B cell (primary cell): ENCODE measurements around the gene MLANA. TPM values are rescaled to one million over a fixed set of nuclear protein-coding genes. Genes with fewer than 3 reads are reported as not detected.

Experiments
- ATAC-seq: fragments of 200-7000 bp; cut with Tn5 transposase; one replicate; pipeline ENCODE4 v1.10.0; 2021; ENCODE audit warnings: low read depth, mild to moderate bottlenecking, moderate number of reproducible peaks, moderate library complexity
- CTCF ChIA-PET: fragments of 350-600 bp; sonication (Branson Sonifier 250); formaldehyde crosslinking; loops from one replicate; lab custom pipeline; 2021; ENCODE audit warnings: antibody characterized with exemption, inconsistent platforms; lab: Charles Lee
- POLR2A ChIA-PET: fragments of 350-600 bp; sonication (Branson Sonifier 250); formaldehyde crosslinking; loops from one replicate; lab custom pipeline; 2021; ENCODE audit warnings: antibody characterized with exemption; lab: Charles Lee
- DNase-seq: peaks from one replicate; pipeline ENCODE4 v3.0.0; 2013
- H2AFZ ChIP-seq: 2 replicates; pipeline ENCODE4 v1.6.1; 2012; ENCODE audit warnings: mild to moderate bottlenecking, low read depth, low read length; ENCODE audit not compliant: insufficient read depth, poor library complexity, severe bottlenecking
- H3K27ac ChIP-seq, 2 donors: 1 replicate in 1 of 2; 2 replicates in 1 of 2; pipeline ENCODE4 v1.5.1; 2012 to 2013; ENCODE audit warnings: low read length in 2 of 2, mild to moderate bottlenecking in 2 of 2, moderate library complexity in 1 of 2
- H3K27me3 ChIP-seq, 4 experiments: fragments of 200-600 bp in 1 of 4; sonication (generic) in 1 of 4; replicated peaks in 1 of 4; 1 replicate in 2 of 4; 2 replicates in 2 of 4; pipeline versions ENCODE4 v1.6.1 to v1.7.0; 2013 to 2016; ENCODE audit warnings: low read length in 3 of 4, mild to moderate bottlenecking in 2 of 4, mixed read lengths in 1 of 4, moderate library complexity in 1 of 4; ENCODE audit not compliant: insufficient read depth in 4 of 4, control insufficient read depth in 3 of 4; ENCODE audit errors: control extremely low read depth in 1 of 4
- H3K36me3 ChIP-seq, 2 experiments: replicated peaks in 1 of 2; 1 replicate in 1 of 2; 2 replicates in 1 of 2; pipeline versions ENCODE4 v1.6.1 to v1.7.1; 2013; ENCODE audit warnings: low read length in 1 of 2; ENCODE audit not compliant: insufficient read depth in 2 of 2, control insufficient read depth in 1 of 2; ENCODE audit errors: control extremely low read depth in 1 of 2, extremely low read depth in 1 of 2
- H3K4me1 ChIP-seq, 2 donors: fragments of 200-600 bp in 1 of 2; sonication (generic) in 1 of 2; 1 replicate in 1 of 2; 2 replicates in 1 of 2; pipeline versions ENCODE4 v1.5.1 to v1.6.1; 2013 to 2017; ENCODE audit warnings: low read length in 2 of 2; ENCODE audit not compliant: control insufficient read depth in 2 of 2, insufficient read depth in 2 of 2
- H3K4me2 ChIP-seq: replicated peaks from 2 replicates; pipeline ENCODE3; 2012; ENCODE audit warnings: mild to moderate bottlenecking, low read depth, low read length; ENCODE audit not compliant: poor library complexity, severe bottlenecking
- H3K4me3 ChIP-seq, 5 experiments: fragments of 200-600 bp in 1 of 5; sonication (generic) in 1 of 5; 1 replicate in 3 of 5; 2 replicates in 2 of 5; pipeline versions ENCODE4 v1.5.1 to v1.7.0; 2011 to 2016; ENCODE audit warnings: low read length in 4 of 5, mild to moderate bottlenecking in 4 of 5, low read depth in 2 of 5, control low read depth in 1 of 5, moderate library complexity in 1 of 5; ENCODE audit not compliant: insufficient read depth in 1 of 5; ENCODE audit errors: control extremely low read depth in 1 of 5, extremely low read depth in 1 of 5
- H3K79me2 ChIP-seq: fragments of 200-600 bp; sonication (generic); one replicate; pipeline ENCODE4 v1.6.0; 2016; ENCODE audit warnings: low read length; ENCODE audit not compliant: control insufficient read depth, insufficient read depth
- H3K9ac ChIP-seq: fragments of 200-600 bp; sonication (generic); 2 replicates; pipeline ENCODE4 v1.6.1; 2017; ENCODE audit warnings: mild to moderate bottlenecking, low read length, moderate library complexity
- H3K9me3 ChIP-seq, 3 donors: one replicate each; pipeline versions ENCODE4 v1.6.1 to v1.7.1; 2013; ENCODE audit warnings: low read length in 2 of 3; ENCODE audit not compliant: control insufficient read depth in 2 of 3, insufficient read depth in 1 of 3; ENCODE audit errors: control extremely low read depth in 1 of 3
- H4K20me1 ChIP-seq: 2 replicates; pipeline ENCODE4 v1.6.0; 2012; ENCODE audit warnings: mild to moderate bottlenecking, low read length; ENCODE audit not compliant: insufficient read depth, control insufficient read depth, poor library complexity, severe bottlenecking
- H3K27ac Mint-ChIP-seq: one replicate; pipeline ENCODE4 v1.8.0; 2021; ENCODE audit warnings: mixed read lengths
- H3K27me3 Mint-ChIP-seq: one replicate; pipeline ENCODE4 v1.8.0; 2021; ENCODE audit warnings: mixed read lengths
- H3K4me1 Mint-ChIP-seq: one replicate; pipeline ENCODE4 v1.8.0; 2021; ENCODE audit warnings: mixed read lengths
- H3K4me3 Mint-ChIP-seq: one replicate; pipeline ENCODE4 v1.8.0; 2021; ENCODE audit warnings: mixed read lengths
- H3K9me3 Mint-ChIP-seq: one replicate; pipeline ENCODE4 v1.8.0; 2022; ENCODE audit warnings: mixed read lengths; ENCODE audit not compliant: insufficient read depth
- CTCF ChIP-seq: fragments of 200-600 bp; IDR thresholded peaks from one replicate; pipeline ENCODE4 v1.8.0; 2022; ENCODE audit warnings: antibody characterized with exemption, mild to moderate bottlenecking
- EZH2 ChIP-seq: IDR thresholded peaks from 2 replicates; pipeline ENCODE4 v1.6.1; 2012; ENCODE audit warnings: borderline replicate concordance, low read depth, mild to moderate bottlenecking, moderate library complexity, low read length; ENCODE audit not compliant: insufficient read depth, poor library complexity, severe bottlenecking
- WGBS: methylation state at CpG from one replicate; pipeline ENCODE4 v1.1.5; 2013; ENCODE audit warnings: missing lambda C conversion rate; ENCODE audit not compliant: insufficient coverage; 5-methylcytosine and 5-hydroxymethylcytosine counted together
- intact Hi-C: fragments of 100-400 bp; cut with micrococcal nuclease; formaldehyde crosslinking; loops from one replicate; pipeline ENCODE4 v1.10.0; 2022
- polyA plus RNA-seq: library from polyadenylated mRNA; depleted of rRNA; stranded (reverse); fragments of >200 nt; gene quantifications from 2 replicates; pipeline ENCODE4 v1.2.3, GENCODE V29; 2012
- total RNA-seq, 2 donors: library from RNA; stranded (reverse); fragments of 120-200 nt in 1 of 2; gene quantifications; 1 replicate in 1 of 2; 2 replicates in 1 of 2; pipeline versions ENCODE4 v1.2.3 to v1.2.4, GENCODE V29; 2013 to 2022

Gene MLANA
- total and polyA plus RNA-seq, 2 donors (not counting 1 experiment from before 2014, with no cell fraction given), result not detected

GRCh38 chr9:5950261-5950660 is 59.6 kb downstream of the MLANA start:
- TF ChIP-seq CTCF (no peak), EZH2 (no peak)
- ChIA-PET POLR2A (no interaction called here), CTCF (interaction anchor here (1.0 kb wide), 1 partner anchor 104 kb away, joined by 3 read pairs; no protein-coding TSS in a partner anchor)
- peaks cover 0 to 7% of the 10 kb centered on the region in 2 donors for H3K4me1 ChIP-seq
- peaks cover 0 to 4% of the 10 kb centered on the region in 2 experiments for H3K36me3 ChIP-seq
- intact Hi-C loops, result loop anchor here (10.0 kb wide), 1 partner anchor 55 kb away; a partner anchor contains a TSS
- no peak overlapping the region for H3K9ac ChIP-seq
- no peak overlapping the region for H3K27ac Mint-ChIP-seq
- ATAC-seq (no peak), DNase-seq (no peak)
- H3K27me3 Mint-ChIP-seq, result no peaks in the 10 kb centered on the region
- H3K79me2 ChIP-seq, result no peaks in the 10 kb centered on the region
- H3K9me3 Mint-ChIP-seq, result no peaks in the 10 kb centered on the region
- WGBS, result no CpG with 5 or more reads among the region's 1 CpG
- no peak overlapping the region for H3K4me3 Mint-ChIP-seq
- H3K9me3 ChIP-seq, result no peaks in the 10 kb centered on the region
- no peaks in the 10 kb centered on the region for H3K27me3 ChIP-seq
- H3K27ac ChIP-seq, result no peak overlapping the region
- no peak overlapping the region for H3K4me2 ChIP-seq
- no peaks in the 10 kb centered on the region for H4K20me1 ChIP-seq
- no peak overlapping the region for H2AFZ ChIP-seq
- H3K4me3 ChIP-seq, result no peak overlapping the region
- H3K4me1 Mint-ChIP-seq, result peaks cover 11% of the 10 kb centered on the region

GRCh38 chr9:5951686-5952211 is 61.1 kb downstream of the MLANA start:
- WGBS, result no CpG with 5 or more reads among the region's 4 CpGs
- no peak overlapping the region for H3K27ac Mint-ChIP-seq
- POLR2A ChIA-PET, result no interaction called here

More at GRCh38 chr9:5951686-5952211, 61.1 kb downstream of the MLANA start:
- Histone ChIP-seq H3K9ac (no peak overlapping the region), H3K4me1 (peaks cover 0 to 7% of the 10 kb centered on the region in 2 donors), H3K79me2 (no peaks in the 10 kb centered on the region), H3K27me3 (no peaks in the 10 kb centered on the region), H3K27ac (no peak overlapping the region), H3K9me3 (no peaks in the 10 kb centered on the region), H2AFZ (no peak overlapping the region), H3K4me3 (no peak overlapping the region), H4K20me1 (peaks cover 3% of the 10 kb centered on the region), H3K4me2 (no peak overlapping the region), H3K36me3 (peaks cover 0 to 4% of the 10 kb centered on the region in 2 experiments)
- no peak for DNase-seq
- no peak overlapping the region for H3K4me3 Mint-ChIP-seq
- CTCF ChIA-PET, result interaction anchor here (0.6 kb wide), 1 partner anchor 891 kb away, joined by 3 read pairs; no protein-coding TSS in a partner anchor
- TF ChIP-seq CTCF (no peak), EZH2 (no peak)
- H3K9me3 Mint-ChIP-seq, result no peaks in the 10 kb centered on the region
- ATAC-seq, result no peak
- intact Hi-C loops, result loop anchor here (10.0 kb wide), 1 partner anchor 53 kb away; a partner anchor contains a TSS
- H3K27me3 Mint-ChIP-seq, result no peaks in the 10 kb centered on the region
- peaks cover 11% of the 10 kb centered on the region for H3K4me1 Mint-ChIP-seq
